Mesendoderm (in vitro differentiated cells): Measurements from ENCODE around the gene STOML1.

Experiments used
- DNase-seq: peaks from one replicate; pipeline ENCODE4 v3.0.0; 2013
- H2AK5ac ChIP-seq: 2 replicates; pipeline ENCODE4 v1.6.1; 2013; ENCODE audit warnings: low read length, inconsistent platforms
- H2BK120ac ChIP-seq: 2 replicates; pipeline ENCODE4 v1.6.1; 2013; ENCODE audit warnings: low read depth, mild to moderate bottlenecking, low read length, moderate library complexity, mixed read lengths
- H2BK15ac ChIP-seq: replicated peaks from 2 replicates; pipeline ENCODE4 v1.6.1; 2013; ENCODE audit warnings: low read depth, mild to moderate bottlenecking, moderate library complexity
- H2BK5ac ChIP-seq: 2 replicates; pipeline ENCODE4 v1.6.1; 2013; ENCODE audit warnings: low read length, inconsistent platforms
- H3K18ac ChIP-seq: 2 replicates; pipeline ENCODE4 v1.6.1; 2013; ENCODE audit warnings: mild to moderate bottlenecking, low read length, mixed read lengths
- H3K23ac ChIP-seq: one replicate; pipeline ENCODE4 v1.6.1; 2013; ENCODE audit warnings: low read length
- H3K27ac ChIP-seq: 2 replicates; pipeline ENCODE4 v1.5.1; 2013; ENCODE audit warnings: low read depth, mild to moderate bottlenecking, inconsistent platforms, low read length, moderate library complexity
- H3K27me3 ChIP-seq: 2 replicates; pipeline ENCODE4 v1.6.1; 2013; ENCODE audit warnings: low read length, control low read depth, mild to moderate bottlenecking, inconsistent platforms; ENCODE audit not compliant: insufficient read depth, poor library complexity
- H3K36me3 ChIP-seq: 2 replicates; pipeline ENCODE4 v1.6.1; 2013; ENCODE audit warnings: low read length, inconsistent platforms; ENCODE audit not compliant: control insufficient read depth, insufficient read depth
- H3K4ac ChIP-seq: one replicate; pipeline ENCODE4 v1.6.1; 2013; ENCODE audit warnings: low read depth, mild to moderate bottlenecking, low read length, moderate library complexity
- H3K4me1 ChIP-seq: 2 replicates; pipeline ENCODE4 v1.6.1; 2013; ENCODE audit warnings: low read depth, low read length, inconsistent platforms; ENCODE audit not compliant: control insufficient read depth
- H3K4me2 ChIP-seq: 2 replicates; pipeline ENCODE4 v1.6.1; 2013; ENCODE audit warnings: low read length
- H3K4me3 ChIP-seq: 2 replicates; pipeline ENCODE4 v1.5.1; 2013; ENCODE audit warnings: mild to moderate bottlenecking, low read length
- H3K56ac ChIP-seq: one replicate; pipeline ENCODE4 v1.6.1; 2013; ENCODE audit warnings: low read length
- H3K79me1 ChIP-seq: 2 replicates; pipeline ENCODE4 v1.6.1; 2013; ENCODE audit warnings: low read length, inconsistent platforms
- H3K79me2 ChIP-seq: 2 replicates; pipeline ENCODE4 v1.6.1; 2013; ENCODE audit warnings: mild to moderate bottlenecking, low read length; ENCODE audit not compliant: control insufficient read depth, insufficient read depth
- H3K9ac ChIP-seq: 2 replicates; pipeline ENCODE4 v1.6.1; 2013; ENCODE audit warnings: low read length, inconsistent platforms
- H4K5ac ChIP-seq: one replicate; pipeline ENCODE4 v1.6.1; 2013; ENCODE audit warnings: low read length
- H4K8ac ChIP-seq: one replicate; pipeline ENCODE4 v1.6.1; 2013; ENCODE audit warnings: low read depth, mild to moderate bottlenecking, control low read depth, low read length, moderate library complexity
- WGBS: extraction: QIAGEN DNeasy Blood & Tissue Kit; methylation state at CpG from one replicate; pipeline ENCODE4 v1.1.7; 2013; ENCODE audit warnings: low lambda C conversion rate, missing lambda C conversion rate; ENCODE audit not compliant: insufficient coverage; ENCODE audit errors: extremely low coverage; 5-methylcytosine and 5-hydroxymethylcytosine counted together

Gene STOML1

DNA sequence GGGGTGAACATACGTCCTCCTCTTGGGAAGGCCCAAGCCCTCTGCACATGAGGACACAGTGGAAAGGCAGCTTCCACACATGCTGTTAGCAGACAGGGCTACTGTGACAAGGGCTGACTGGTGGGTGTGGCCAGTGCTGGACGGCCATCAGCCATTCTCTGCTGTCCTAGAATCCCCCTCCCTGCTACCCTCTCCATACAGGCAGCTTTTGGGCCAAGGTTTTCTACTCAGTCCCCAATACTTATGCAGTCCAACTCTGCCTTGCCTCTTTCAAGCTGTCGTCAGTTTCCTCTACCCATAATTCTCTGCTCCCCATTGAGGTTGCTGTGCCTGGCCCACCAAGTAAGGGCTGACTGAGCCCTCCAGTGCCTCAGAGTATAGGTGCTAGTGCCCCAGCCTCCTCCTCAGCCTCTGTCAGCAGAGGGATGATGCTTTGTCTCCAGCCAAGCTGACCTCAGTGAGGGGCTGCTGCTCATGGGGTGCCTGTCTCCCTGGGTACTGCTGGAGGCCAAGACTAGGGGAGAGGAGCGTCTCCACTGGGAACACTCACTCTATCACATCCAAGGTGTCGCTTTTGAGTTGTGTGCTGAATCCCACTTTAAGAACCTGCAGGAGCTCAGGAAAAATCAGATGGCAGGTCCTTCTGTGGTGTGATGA is 63.0 kb downstream of the STOML1 start:
- Histone ChIP-seq H3K79me1 (no peaks in the 10 kb centered on the region), H3K56ac (no peak overlapping the region), H3K4me2 (no peak overlapping the region), H3K4me3 (no peak overlapping the region), H3K9ac (no peak overlapping the region), H3K36me3 (no peaks in the 10 kb centered on the region), H3K23ac (no peak overlapping the region), H3K18ac (no peak overlapping the region), H3K79me2 (no peaks in the 10 kb centered on the region), H2BK120ac (no peak overlapping the region), H4K5ac (no peak overlapping the region), H3K4me1 (peaks cover 6% of the 10 kb centered on the region), H4K8ac (no peak overlapping the region), H2AK5ac (no peak overlapping the region), H3K27me3 (no peaks in the 10 kb centered on the region), H3K4ac (no peak overlapping the region), H2BK5ac (no peak overlapping the region), H3K27ac (no peak overlapping the region), H2BK15ac (no peak overlapping the region)
- no peak for DNase-seq
- no CpG with 5 or more reads among the region's 5 CpGs for WGBS
